Pons (tissue), 1 donor: ENCODE results near the gene IQGAP3.
A peak's percentile ranks its signal among the peaks of the same experiment; 100 is the strongest.

Experiments used
- DNase-seq: peaks from one replicate; pipeline ENCODE4 v3.0.0-alpha.2; 2016; ENCODE audit warnings: low spot score

The IQGAP3 gene

DNA sequence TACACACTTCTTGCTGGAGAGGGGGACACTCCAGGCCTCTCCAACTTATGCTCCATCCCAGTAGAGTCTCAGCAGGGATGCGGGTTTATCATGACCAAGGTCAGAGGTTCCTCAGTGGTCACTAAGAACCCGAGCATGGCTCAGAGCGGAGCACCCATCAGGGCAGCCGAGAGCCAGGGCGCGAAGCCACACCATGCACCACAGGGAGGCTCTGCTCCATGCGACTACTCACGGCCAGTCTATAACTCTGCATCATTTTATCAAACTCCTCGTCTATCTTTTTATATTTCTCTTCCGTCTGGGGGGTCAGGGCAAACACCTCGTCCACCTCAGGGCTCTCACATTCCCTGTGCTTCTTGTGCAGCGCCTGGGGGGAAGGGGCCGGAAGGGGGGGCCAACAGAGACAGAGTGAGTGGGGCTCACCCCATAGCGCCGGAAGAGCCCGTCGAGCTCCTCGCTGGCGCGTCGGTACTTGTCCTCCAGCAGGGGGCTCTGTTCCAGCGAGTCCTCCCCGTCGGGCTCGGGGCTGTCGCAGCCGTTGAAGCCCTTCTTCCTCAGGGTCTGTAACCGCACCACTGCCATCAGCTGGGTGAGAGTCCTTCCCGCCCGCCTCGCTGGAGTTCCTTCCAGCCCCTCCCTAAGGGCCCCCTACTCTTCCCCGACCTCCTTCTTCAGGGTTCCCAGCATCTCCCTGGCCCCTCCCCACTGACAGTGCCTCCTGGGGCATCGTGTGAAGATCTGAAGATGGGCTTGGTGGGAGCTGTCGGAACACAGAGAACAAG is 91.8 kb downstream of the IQGAP3 start:
- DNase-seq: no peak

DNA sequence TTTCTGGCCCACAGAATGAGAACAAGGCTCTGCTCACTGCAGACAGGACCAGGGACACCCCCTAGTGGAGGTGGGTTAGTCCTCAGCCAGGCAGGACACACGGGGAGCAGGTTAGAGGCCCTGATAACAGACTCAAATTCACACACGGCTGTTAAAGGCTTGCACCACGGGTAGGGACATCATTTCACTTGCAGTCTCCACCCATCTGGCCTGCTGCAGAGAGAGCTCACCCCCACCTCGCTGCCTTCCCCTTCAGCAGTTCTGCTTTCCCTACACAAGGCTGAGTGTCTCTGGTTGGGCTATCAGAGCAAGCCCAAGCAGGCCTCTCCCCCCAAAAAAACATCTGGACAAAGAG is 92.4 kb downstream of the IQGAP3 start:
- no peak for DNase-seq

DNA sequence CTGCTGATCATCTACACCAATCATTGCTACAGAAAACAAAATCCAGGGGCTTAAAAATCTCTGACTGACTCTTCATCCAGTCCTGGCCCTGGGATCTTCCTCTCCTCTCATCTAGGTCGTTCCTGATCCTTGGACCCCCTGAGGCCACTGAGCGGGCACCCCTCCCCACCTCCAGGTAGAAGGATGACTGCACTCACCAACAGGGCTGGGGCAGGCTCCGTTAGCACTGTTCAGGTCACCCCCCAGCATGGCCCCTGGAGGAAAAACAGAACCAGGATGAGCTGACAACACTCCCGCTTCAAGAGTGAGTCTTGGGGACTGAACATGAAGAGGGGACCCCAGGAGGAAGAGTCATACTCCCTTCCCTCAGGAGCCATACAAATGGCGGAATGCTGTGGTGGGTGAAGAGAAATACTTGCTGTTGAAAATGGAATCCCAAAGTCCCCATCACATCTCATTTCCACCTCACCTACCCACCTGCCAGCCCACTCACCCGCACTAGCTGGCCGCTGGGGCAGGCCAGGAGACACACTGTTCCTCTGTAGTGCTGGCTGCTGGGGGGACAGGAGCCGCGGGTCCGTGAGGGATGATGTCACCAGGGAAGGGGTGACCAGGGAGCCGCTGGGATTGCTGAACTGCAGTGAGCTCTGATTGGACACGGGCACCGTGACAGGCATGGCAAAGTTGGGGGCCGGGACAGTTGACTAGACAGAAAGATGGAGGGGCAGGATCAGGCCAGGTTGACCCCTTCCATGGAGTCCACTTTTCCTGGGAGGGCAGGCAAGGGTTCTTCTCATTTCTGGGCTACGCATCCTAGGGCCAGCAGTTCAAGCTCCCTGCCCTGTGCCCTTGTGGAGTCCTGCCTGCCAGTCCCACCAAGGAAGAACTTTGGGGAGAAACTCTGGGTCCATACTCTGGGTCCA is 93.0 kb downstream of the IQGAP3 start:
- no peak for DNase-seq

DNA sequence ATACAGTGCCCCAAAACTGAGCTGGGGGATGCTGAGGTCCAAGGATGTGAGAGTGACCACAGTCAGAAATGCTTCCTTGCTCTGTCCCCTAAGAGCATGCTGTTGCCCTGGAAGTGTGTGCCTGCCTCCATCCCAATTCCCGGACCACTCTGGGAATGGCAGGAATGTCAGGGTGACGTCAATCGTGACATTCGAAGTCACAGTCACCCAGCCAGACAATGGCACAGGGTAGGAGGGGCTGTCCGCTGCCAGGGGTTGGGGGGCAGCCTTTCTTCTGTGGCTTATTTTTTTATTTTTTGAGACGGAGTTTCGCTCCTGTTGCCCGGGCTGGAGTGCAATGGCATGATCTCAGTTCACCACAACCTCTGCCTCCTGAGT is 94.1 kb downstream of the IQGAP3 start:
- DNase-seq: no peak

DNA sequence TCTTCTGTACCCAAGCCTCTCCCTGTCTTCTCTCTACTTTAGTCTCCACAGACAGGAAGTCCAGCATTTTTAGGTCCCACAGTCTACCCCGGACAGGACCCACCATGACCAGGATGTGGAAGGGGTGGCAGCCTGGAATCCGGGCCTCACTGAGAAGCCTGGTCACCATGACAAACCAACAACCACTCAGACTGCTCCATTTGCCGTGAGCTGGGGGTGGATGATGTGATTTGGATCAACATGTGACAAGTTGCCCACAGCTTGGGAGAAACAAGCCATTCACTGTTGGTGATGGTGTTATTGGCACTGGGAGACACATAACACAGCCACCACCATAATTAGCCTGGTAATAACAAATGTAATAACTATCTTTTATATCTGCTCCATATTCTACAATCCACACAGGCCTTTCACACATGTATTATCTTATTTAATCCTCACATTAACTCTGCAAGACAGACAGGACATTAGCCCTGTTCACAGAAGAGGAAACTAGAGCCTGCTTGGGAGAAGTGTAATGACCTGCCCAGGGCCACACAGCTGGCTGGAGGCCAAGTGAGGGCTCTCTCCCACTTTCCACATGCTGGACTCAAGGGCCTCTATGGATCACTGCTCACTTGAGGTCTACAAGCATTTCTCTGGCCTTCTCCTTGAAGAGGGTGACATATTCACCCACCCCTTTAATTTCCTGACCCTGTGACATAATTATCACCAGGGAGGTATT is 94.7 kb downstream of the IQGAP3 start:
- DNase-seq: peak; percentile 63

DNA sequence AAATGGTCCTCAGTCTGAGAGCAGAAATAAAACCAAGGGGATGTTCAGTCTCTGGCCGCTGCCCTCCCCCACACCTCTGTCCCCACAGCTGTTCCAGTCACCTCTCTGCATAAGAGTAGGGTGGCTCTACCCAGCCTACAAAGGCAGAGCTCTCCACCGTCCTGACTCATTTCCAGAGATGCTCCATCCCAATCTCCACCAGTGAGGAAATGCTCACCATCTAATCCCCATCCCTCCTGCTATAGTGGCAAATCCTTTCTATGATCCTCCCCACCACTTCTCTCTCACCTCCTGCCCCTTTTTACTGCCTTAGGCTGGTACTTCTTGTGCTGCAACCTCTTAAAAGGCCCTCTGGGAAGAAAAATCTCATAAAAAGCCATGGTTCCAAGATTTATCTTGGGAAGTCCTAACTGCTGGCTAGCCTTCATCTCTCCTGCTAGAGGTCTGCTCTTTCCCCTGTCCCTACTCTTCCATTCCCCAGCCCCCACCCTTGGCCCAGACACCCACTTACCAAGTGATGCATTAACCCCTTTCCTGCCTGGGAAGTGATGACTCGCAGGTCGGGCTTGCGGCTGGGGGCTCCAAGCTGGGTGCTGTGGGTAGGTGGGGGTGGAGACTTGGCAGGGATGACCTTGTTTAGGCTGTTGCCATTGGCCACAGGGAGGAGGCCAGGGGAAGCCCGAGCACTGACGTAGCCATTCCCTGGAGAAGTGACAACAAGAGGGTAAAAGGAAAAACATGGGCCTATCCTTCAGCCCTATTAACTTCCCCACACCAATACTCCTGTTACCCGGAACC is 95.7 kb downstream of the IQGAP3 start:
- DNase-seq: no peak

DNA sequence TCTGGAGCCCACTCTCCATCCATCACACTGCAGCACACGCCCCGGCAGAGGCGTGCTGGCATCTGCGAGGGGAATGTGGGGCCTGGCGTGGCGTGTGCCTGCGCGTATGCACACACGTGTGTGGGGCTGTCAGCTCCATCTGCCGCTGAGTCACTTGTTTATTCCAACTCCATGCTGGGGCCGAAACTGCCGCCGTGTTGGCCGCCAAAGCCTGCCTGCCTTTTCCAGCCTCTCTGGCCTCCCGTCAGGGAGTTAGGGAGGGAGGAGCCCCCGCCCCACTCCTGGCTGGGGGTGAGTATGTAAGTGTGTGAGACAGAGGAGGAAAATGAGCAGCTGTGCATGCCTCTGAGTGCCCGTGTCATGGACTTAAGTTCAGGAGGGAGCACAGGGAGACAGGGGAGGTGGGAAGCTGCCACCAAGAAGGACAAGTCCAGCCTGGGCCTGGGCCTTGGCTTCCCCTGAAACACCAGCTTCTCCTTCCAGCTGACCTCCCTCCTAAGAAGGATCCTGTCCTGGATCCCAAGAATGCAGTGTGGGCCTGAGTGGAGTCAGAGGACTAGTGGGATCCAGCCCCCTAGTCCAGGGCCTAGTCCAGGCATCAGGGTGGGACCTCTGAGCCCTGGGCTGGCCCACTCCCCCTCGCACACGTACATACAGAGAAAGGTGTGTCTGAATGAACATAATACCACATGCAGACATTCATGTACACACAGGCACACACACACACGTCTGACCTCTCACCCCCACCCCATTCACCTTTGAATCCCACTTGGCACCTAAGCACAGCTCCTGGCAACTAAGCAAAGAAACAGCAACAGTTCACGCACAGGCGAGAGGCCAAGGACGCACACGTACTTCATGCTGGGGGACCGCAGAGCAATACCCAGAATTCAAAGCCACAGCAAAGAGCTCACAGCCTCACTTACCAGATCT is 96.5 kb downstream of the IQGAP3 start:
- DNase-seq: peak; percentile 63
